Skeletal muscle satellite cell (primary cell): ENCODE data around the gene HES2.
"Not testable (repeated sequence)": the region's sequence is repeated elsewhere in the genome, so short reads cannot be mapped to it uniquely, and the experiment has no call there.

ENCODE experiments used
- H3K27me3 ChIP-seq: 2 replicates; pipeline ENCODE4 v1.7.0; 2013; ENCODE audit warnings: low read length; ENCODE audit not compliant: control insufficient read depth, insufficient read depth
- H3K36me3 ChIP-seq: 2 replicates; pipeline ENCODE4 v1.7.0; 2013; ENCODE audit warnings: mild to moderate bottlenecking, control low read depth, low read length; ENCODE audit not compliant: insufficient read depth
- H3K4me1 ChIP-seq: 2 replicates; pipeline ENCODE4 v1.7.0; 2013; ENCODE audit warnings: low read length; ENCODE audit not compliant: control insufficient read depth, insufficient read depth
- H3K4me2 ChIP-seq: 2 replicates; pipeline ENCODE4 v1.7.0; 2013; ENCODE audit warnings: mild to moderate bottlenecking, low read length
- H3K4me3 ChIP-seq: 2 replicates; pipeline ENCODE4 v1.7.0; 2013; ENCODE audit warnings: low read length
- H3K9ac ChIP-seq: 2 replicates; pipeline ENCODE4 v1.7.0; 2013; ENCODE audit warnings: mild to moderate bottlenecking, low read depth, low read length, moderate library complexity
- H3K9me3 ChIP-seq: replicated peaks from 2 replicates; pipeline ENCODE4 v1.7.0; 2013; ENCODE audit warnings: mild to moderate bottlenecking, control low read depth, low read length

HES2 gene

DNA sequence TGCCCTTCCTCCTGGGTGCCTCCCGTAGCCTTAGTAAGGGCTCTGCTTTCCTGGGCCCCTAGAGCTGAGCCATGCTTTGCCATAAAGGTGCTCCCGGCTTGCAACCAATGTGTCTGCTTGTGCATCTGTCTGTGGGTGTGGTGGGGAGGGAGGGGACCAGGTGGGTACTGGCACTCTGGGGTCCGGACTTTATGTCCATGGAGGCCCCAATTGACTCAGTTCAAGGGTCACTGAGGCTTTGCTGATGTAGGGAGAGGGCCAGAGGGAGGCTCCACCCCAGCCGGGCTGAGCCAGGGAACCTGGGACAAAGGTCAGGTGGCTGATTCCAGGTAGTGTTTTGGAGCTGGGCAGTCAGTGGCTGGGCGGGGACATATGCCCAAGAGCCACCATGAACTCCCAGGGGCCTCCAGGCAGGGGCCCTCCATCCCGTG, 31.2 kb upstream of the HES2 start:
- Histone ChIP-seq H3K36me3 (no peaks in the 10 kb centered on the region), H3K27me3 (peaks cover 80% of the 10 kb centered on the region), H3K4me3 (no peak overlapping the region), H3K4me1 (peaks cover 3% of the 10 kb centered on the region), H3K9ac (no peak overlapping the region), H3K4me2 (no peak overlapping the region), H3K9me3 (no peaks in the 10 kb centered on the region)

DNA sequence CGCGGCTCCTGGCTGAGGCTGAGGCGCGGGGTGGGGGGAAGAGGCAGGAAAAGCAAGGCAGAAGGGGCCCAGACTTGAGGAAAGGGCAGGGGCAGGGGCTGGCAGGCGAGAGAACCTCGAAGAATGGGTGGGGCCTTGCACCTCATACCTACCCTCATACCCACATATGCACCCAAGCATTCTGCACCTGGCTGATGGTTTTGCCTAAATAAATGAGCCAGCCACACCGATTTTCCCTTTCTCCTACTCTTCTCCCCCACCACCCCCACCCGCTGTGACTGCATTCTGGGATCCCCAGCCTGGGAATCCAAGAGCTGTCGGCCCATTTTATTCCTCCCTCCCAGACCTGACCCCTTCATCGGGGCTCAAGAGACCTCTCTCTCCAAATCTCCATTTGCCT, 30.8 kb upstream of the HES2 start:
- not testable (repeated sequence) for H3K4me3 ChIP-seq, H3K36me3 ChIP-seq, H3K9ac ChIP-seq, H3K9me3 ChIP-seq, H3K4me2 ChIP-seq, H3K4me1 ChIP-seq
- peaks cover 76% of the 10 kb centered on the region for H3K27me3 ChIP-seq

DNA sequence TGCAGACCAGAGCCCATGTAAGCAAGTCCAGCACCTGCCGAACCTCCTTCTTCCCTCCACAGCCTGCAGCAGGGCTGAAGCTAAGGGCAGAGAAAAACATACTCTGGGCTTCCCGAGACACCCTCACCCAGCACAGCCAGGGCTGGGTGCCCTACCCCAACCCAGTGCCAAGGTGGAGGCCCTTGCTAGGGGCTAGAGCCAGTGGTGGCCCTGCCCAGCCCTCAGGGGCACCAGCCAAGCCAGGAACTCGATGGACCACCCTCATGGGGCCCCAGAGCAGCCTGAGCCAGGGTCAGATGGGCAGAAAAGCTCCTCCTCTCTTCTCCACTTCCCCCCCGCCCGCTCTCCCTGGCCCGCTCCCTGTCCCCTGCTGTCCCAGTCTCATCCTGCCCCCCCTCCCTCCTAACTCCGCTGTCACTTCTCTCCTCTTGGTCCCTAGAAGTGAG, 30.3 kb upstream of the HES2 start:
- Histone ChIP-seq H3K9ac (no peak overlapping the region), H3K36me3 (no peaks in the 10 kb centered on the region), H3K4me3 (no peak overlapping the region), H3K4me2 (no peak overlapping the region), H3K9me3 (no peaks in the 10 kb centered on the region), H3K27me3 (peaks cover 71% of the 10 kb centered on the region), H3K4me1 (no peaks in the 10 kb centered on the region)

DNA sequence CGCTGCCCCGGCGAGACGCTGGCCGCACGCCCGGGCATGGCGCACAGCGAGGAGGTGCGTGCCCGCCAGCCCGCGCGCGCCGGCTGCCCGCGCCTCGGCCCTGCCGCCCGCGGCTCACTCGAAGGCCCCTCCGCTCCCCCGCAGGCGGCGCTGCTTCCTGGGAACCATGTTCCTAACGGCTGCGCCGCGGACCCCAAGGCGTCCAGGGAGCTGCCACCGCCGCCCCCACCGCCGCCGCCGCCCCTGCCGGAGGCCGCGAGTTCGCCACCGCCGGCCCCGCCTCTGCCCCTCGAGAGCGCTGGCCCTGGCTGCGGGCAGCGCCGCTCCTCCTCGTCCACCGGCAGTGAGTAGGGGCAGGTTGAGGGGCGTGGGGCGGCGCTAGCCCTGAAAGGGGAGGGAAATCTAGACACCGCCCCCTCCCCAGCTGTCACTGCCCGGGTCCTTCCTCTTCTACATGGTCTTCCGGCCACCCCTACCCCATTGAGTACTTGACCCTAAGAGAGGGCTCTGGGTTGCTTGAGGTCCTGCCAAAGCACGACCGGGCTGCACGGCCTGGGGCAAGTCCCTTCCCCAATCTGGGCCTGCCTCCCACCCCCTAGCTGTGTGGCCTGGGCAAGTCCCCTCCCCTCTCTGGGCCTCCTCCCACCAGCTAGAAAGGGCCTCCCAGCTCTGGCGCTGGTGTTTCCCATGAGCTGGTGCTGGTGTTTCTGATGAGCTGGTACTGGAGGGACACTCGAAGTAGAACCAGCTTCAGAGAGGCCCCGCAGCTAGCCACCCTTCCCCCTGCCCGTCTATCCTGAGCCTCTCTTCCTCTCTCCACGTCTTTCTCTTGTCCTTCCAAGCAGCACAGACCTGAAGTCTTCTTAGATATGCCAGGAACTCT, 29.3 kb upstream of the HES2 start:
- H3K4me2 ChIP-seq, result no peak overlapping the region
- peaks cover 72% of the 10 kb centered on the region for H3K27me3 ChIP-seq
- no peaks in the 10 kb centered on the region for H3K36me3 ChIP-seq
- no peaks in the 10 kb centered on the region for H3K9me3 ChIP-seq
- no peak overlapping the region for H3K9ac ChIP-seq
- H3K4me1 ChIP-seq, result no peaks in the 10 kb centered on the region
- H3K4me3 ChIP-seq, result no peak overlapping the region

DNA sequence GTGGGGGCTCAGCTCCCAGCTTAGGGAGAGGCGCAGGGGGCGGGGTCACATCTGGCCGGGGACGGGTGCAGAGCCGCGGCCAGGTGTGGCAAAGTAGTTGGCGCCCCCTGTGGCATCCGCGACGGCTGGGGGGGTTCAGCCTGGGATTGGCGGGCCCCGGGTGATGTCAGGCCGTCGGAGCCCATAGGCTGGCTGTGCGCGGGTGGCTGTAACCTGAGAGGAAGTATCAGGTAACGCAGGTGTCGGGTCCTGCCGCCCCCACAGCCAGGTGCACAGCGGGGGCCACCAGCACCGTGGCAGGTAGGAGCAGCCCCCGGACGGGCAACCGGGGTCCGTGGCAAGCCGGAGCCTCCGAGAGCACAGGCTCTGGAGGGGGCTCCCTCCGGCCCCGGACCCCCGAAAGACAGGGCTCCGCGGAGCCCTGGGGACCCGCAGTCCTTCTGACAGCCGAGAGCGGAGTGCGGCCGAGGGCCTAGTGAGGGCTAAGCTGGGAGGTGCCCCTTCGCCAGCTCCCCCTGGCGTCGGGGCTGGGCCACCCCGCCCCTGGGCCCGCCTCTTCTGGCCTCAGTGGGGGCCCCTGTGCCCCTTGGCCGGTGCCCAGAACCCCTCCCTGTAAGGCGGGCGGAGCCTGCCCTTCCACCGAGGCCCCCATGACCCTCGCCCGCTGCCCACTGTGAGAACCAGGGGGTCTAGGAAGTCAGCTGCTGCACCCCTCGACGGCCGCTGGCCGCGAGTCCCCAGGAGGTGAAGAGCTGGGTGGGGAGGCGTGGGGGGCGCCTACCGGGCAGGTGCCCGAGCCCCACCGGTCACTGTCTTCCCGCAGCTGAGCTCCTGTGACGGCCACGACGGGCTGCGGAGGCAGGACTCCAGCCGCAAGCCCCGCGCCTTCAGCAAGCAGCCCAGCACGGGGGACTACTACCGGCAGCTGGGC, 28.4 kb upstream of the HES2 start:
- H3K4me3 ChIP-seq, result no peak overlapping the region
- H3K9ac ChIP-seq, result no peak overlapping the region
- H3K4me2 ChIP-seq, result no peak overlapping the region
- no peaks in the 10 kb centered on the region for H3K4me1 ChIP-seq
- no peaks in the 10 kb centered on the region for H3K36me3 ChIP-seq
- H3K9me3 ChIP-seq, result no peaks in the 10 kb centered on the region
- H3K27me3 ChIP-seq, result peaks cover 67% of the 10 kb centered on the region

DNA sequence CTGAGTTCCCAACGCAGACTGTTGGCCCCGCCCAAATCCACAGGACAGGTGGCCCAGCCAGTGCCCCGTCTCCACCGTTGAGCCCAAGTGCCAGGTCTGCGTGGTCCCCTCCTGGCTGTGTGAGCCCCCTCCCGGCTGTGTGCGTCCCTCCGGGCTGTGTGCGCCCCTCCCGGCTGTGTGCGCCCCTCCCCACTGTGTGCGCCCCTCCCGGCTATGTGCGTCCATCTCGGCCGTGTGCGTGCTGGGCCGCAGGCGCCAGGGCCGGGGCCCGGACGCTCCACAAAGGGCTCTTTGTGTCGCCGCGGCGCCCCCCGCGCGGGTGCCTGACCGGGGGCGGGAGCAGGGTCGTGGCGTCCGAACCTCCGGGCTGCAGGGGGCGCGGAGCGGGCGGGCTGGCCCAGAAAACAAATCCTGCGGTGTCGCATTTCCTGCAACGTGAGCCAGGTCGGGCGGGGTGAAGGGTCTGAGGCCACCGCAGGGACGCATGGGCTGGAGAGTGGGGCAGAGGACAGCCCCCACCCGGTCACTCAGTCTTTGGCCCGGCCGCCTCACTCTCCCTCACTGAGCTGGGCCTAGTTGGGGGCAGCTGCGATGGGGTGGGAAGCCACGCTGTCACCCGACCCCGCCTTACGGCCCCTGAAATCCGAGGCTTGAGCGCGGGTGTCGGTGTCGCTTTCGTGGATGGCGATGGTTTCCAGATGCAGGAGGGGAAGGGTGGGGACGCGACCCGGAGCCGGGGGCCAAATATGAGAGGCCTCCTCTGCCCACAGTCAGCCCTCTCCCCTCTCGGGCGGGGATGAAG, 27.5 kb upstream of the HES2 start:
- Histone ChIP-seq H3K27me3 (peaks cover 62% of the 10 kb centered on the region), H3K4me3 (no peak overlapping the region), H3K4me1 (no peaks in the 10 kb centered on the region), H3K36me3 (no peaks in the 10 kb centered on the region), H3K9me3 (no peaks in the 10 kb centered on the region), H3K9ac (no peak overlapping the region), H3K4me2 (no peak overlapping the region)

DNA sequence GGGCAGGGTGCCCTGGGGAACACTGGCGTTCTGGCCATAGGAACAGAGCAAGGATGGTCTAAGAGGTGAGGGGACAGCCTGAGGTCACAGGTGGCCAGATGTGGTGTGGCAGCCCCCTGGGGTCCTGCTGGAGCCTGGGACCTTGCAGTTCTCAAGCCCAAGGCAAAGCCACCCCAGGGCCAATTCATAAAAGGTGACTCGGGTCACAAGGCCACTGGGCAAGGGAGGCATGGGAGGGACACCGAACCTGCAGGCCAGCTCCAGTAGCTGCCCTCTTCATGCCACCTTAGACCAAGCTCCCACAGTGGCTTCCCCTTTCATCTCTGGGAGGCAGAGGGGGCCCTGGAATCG, 26.9 kb upstream of the HES2 start:
- H3K9me3 ChIP-seq, result no peaks in the 10 kb centered on the region
- no peaks in the 10 kb centered on the region for H3K36me3 ChIP-seq
- peaks cover 62% of the 10 kb centered on the region for H3K27me3 ChIP-seq
- H3K4me2 ChIP-seq, result no peak overlapping the region
- H3K4me1 ChIP-seq, result no peaks in the 10 kb centered on the region
- H3K9ac ChIP-seq, result no peak overlapping the region
- H3K4me3 ChIP-seq, result no peak overlapping the region

DNA sequence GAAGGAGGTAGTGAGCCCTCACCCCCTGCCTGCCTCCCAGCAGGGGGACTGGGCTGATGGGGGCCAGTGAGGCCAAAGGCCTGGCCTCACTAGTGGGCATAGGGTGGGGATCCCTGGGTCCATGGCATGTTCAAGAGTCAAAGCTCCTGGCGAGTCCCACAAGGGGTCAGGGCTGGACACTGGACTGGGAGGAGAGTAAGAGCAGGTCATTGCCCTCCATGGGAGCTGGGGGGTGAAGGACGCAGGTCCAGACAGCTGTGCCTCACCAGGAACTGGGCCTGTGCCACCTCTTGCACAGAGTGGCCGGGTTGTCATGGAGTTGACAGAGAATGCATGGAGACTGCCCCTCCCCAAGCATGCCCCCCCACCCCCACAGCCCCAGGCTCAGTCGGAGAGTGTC, 26.2 kb upstream of the HES2 start:
- not testable (repeated sequence) for H3K4me3 ChIP-seq, H3K36me3 ChIP-seq, H3K9me3 ChIP-seq, H3K4me2 ChIP-seq, H3K9ac ChIP-seq, H3K4me1 ChIP-seq
- peaks cover 62% of the 10 kb centered on the region for H3K27me3 ChIP-seq

DNA sequence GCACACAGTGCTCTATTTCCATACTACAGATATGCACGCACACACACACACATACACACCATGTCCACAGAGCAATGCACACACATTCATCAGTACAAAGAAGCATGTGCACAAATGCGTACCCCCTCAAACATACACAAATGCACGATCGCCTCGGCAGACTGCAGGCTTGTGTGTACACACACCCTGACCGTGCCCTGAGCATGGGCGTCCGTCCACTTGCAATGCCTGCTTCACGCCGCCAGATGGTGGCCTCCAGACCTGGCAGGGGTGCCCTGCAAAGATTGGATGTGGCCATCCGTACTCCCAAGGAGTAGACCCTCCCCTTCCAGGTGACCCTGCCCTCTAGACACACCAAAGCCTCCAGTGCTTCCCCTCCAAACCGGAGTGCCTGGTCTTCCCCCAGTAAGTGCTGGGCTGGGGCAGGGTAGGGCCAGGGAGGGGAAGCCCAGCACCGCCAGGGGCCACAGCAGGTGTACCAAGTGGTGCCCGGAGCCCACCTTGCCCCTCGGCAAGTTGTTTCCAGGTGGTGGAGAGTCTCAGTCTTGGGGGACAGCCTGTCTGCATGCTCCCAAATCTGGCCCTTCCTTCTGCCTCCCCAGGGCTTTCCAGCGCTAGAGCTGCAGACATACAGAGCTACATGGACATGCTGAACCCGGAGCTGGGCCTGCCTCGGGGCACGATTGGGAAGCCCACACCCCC, 25.5 kb upstream of the HES2 start:
- no peaks in the 10 kb centered on the region for H3K36me3 ChIP-seq
- no peaks in the 10 kb centered on the region for H3K9me3 ChIP-seq
- no peak overlapping the region for H3K4me3 ChIP-seq
- H3K4me2 ChIP-seq, result no peak overlapping the region
- H3K27me3 ChIP-seq, result peaks cover 59% of the 10 kb centered on the region
- no peak overlapping the region for H3K9ac ChIP-seq
- H3K4me1 ChIP-seq, result no peaks in the 10 kb centered on the region

DNA sequence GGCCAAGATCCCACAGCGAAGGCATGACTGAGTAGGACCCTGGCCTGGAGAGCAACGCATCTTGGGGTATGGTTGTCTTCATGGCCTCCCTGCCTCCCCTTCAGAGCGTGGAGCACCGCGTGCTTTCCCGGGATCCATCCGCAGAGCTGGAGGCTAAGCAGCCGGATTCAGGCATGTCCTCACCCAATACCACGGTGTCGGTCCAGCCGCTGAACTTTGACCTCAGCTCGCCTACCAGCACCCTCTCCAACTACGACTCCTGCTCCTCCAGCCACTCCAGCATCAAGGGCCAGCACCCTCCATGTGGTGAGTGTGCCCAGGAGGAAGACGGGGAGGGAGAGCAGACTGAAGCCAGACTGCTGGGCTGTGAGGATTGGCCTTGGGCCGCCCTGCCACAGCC, 24.7 kb upstream of the HES2 start:
- H3K36me3 ChIP-seq, result no peaks in the 10 kb centered on the region
- H3K9me3 ChIP-seq, result no peaks in the 10 kb centered on the region
- H3K4me1 ChIP-seq, result peaks cover 2% of the 10 kb centered on the region
- no peak overlapping the region for H3K4me2 ChIP-seq
- no peak overlapping the region for H3K4me3 ChIP-seq
- H3K9ac ChIP-seq, result no peak overlapping the region
- peaks cover 52% of the 10 kb centered on the region for H3K27me3 ChIP-seq
